GM10266 (cell line): ENCODE results near the gene DCAKD.

Experiments used
- DNase-seq: peaks from one replicate; pipeline ENCODE4 v3.0.0; 2012; ENCODE audit errors: extremely low spot score
- CTCF ChIP-seq: IDR thresholded peaks from 2 replicates; pipeline ENCODE4 v1.5.1; 2012; ENCODE audit warnings: mild to moderate bottlenecking, low read depth; ENCODE audit not compliant: control insufficient read depth, insufficient read depth; ENCODE audit errors: missing control alignments

The DCAKD gene

GRCh38 chr17:44997733-44998520, 53.5 kb downstream of the DCAKD start:
- no peak for DNase-seq
- TF ChIP-seq CTCF = no peak

GRCh38 chr17:44996304-44996703, 55.1 kb downstream of the DCAKD start:
- TF ChIP-seq CTCF = no peak

DNA sequence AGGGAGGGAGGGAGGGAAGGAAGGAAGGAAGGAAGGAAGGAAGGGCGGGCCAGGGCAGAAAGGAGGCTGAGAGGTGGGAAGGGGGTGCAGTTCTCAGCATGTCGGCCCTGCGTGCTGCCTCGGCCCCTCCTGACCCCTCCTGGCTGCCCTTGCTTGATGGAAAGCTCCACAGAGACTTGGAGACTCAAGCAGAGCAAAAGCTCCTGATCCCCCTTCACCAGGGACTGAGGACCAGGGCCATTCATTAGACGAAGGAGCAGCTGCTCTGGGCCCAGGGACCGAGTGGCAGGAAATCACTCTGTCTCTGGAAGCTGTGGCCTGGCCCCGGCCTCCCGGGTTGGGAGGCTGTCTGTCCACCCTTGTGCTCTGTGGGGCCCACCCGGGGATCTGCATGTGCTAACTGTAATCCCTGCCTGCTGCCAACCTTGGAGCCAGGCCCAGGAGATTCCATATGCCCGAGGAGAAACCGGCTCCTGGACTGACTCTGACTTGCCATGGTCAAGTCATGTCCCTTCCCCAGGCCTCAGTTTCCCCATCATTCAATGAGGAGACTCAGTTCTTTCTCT, 55.9 kb downstream of the DCAKD start:
- no peak for DNase-seq
- TF ChIP-seq CTCF = no peak

More at GRCh38 chr17:44996304-44996703, 55.1 kb downstream of the DCAKD start:
- DNase-seq = no peak

GRCh38 chr17:44992242-44992939, 59.0 kb downstream of the DCAKD start:
- no peak for DNase-seq
- TF ChIP-seq CTCF = no peak

GRCh38 chr17:44990994-44991393, 60.4 kb downstream of the DCAKD start:
- no peak for DNase-seq
- TF ChIP-seq CTCF = no peak

DNA sequence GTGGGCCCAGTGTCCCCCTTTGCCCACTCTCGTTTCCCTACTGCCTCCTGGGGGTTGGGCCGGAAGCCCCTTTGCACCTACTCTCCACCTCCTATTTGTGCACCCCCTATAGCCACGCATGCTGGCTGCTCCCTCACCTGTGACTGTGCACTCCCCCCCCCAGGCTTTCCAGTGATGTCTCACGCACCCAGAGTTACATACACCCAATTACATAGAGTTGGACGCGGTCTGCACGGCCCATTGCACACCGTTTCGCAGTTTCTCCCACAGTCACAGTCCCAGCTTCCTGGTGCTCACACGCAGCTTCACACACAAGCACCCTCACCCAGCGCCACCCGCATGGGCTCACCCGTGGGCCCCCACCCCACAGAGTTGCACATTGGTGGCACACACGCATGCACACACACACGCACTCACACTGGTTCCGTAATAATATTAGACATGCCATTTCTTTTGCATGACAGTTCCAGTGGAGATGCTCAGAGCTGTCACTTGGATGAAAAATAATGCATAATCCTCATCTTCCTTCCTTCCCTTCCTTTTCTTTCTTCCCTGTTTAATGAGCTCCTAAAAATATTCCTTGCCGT, 61.8 kb downstream of the DCAKD start:
- no peak for DNase-seq
- TF ChIP-seq CTCF = no peak
